ENCODE data around the gene DEPDC5.
A peak's percentile ranks its signal among the peaks of the same experiment; 100 is the strongest.
"Not testable (repeated sequence)": the region's sequence is repeated elsewhere in the genome, so short reads cannot be mapped to it uniquely, and the experiment has no call there.

Gene DEPDC5
- long read RNA-seq, full-length matches to known transcripts, result 3 of 14 reads
- long read RNA-seq, partial matches to known transcripts, result 3 of 14 reads
- long read RNA-seq, other reads (novel, unspliced or antisense), result 8 of 14 reads

DNA sequence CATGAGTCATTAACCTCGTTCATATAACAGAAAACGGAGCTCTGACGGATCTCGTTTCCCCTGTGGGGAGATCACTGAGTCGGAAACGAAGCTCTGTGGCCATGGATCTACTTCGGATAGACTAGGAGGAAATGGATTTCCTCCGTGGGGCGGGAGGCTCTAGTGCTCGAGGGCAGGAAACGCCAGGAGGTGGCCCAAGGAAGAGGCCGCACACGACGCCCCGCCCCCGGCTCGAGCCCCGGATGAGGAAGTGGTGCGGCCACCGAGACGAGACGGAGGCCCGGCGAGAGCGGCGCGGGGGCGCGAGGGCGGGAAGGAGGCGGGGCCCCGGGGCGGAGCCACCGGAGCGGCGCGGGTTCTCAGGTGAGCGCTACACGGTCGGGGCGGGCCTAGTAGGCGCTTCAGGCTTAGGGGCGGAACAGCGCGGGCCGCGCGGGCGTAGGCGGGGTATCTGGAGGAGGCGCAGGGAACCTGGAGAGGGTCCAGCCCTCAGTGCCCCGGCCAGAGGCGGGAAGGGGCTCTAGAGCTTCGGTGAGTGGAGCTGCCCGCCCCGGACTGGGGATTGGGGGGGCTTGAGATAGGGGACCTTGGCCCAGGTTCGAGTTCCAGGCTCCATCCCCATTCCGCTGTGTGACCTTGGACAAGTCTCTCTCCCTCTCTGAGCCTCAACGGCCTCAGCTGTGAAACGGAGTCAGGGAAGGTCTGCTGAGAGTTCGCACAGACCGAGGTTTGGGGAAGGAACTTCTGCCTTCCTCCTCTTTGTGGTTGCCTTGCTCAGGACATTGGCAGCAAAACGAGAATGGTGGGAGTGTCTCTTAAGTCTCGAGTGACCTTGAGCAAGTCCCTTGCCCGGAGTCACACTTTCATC, at the start of gene DEPDC5:
Gene DEPDC5 (plus strand): TSS at position 386 of the 868 bp plus-strand sequence. CDS start 903 bp downstream, outside the sequence.
- H3K4me3 ChIP-seq (replicated peaks; ENCODE audit: insufficient read depth, low read length), result peak within 1 kb of the TSS; percentile 86
- H3K27me3 ChIP-seq (ENCODE audit: insufficient read depth, poor library complexity, severe bottlenecking), result no peaks in the 10 kb centered on the region
- DNase-seq (ENCODE audit: low read depth in 1 of 2, low spot score in 1 of 2), result peak; percentile 93 to 95
- TF ChIP-seq, protein P1, sequence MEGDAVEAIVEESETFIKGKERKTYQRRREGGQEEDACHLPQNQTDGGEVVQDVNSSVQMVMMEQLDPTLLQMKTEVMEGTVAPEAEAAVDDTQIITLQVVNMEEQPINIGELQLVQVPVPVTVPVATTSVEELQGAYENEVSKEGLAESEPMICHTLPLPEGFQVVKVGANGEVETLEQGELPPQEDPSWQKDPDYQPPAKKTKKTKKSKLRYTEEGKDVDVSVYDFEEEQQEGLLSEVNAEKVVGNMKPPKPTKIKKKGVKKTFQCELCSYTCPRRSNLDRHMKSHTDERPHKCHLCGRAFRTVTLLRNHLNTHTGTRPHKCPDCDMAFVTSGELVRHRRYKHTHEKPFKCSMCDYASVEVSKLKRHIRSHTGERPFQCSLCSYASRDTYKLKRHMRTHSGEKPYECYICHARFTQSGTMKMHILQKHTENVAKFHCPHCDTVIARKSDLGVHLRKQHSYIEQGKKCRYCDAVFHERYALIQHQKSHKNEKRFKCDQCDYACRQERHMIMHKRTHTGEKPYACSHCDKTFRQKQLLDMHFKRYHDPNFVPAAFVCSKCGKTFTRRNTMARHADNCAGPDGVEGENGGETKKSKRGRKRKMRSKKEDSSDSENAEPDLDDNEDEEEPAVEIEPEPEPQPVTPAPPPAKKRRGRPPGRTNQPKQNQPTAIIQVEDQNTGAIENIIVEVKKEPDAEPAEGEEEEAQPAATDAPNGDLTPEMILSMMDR (IDR thresholded peaks at IDR 0.05; ENCODE audit: insufficient read depth, low read length), result no peak
- TF ChIP-seq POLR2AphosphoS5 (IDR thresholded peaks at IDR 0.05; ENCODE audit: low read depth) (peak; percentile 93), GABPA (IDR thresholded peaks at IDR 0.05; ENCODE audit: low read depth) (no peak), SPI1 (IDR thresholded peaks at IDR 0.05; ENCODE audit: borderline replicate concordance, low read depth) (peak; percentile 97)
- TF ChIP-seq, protein P2, sequence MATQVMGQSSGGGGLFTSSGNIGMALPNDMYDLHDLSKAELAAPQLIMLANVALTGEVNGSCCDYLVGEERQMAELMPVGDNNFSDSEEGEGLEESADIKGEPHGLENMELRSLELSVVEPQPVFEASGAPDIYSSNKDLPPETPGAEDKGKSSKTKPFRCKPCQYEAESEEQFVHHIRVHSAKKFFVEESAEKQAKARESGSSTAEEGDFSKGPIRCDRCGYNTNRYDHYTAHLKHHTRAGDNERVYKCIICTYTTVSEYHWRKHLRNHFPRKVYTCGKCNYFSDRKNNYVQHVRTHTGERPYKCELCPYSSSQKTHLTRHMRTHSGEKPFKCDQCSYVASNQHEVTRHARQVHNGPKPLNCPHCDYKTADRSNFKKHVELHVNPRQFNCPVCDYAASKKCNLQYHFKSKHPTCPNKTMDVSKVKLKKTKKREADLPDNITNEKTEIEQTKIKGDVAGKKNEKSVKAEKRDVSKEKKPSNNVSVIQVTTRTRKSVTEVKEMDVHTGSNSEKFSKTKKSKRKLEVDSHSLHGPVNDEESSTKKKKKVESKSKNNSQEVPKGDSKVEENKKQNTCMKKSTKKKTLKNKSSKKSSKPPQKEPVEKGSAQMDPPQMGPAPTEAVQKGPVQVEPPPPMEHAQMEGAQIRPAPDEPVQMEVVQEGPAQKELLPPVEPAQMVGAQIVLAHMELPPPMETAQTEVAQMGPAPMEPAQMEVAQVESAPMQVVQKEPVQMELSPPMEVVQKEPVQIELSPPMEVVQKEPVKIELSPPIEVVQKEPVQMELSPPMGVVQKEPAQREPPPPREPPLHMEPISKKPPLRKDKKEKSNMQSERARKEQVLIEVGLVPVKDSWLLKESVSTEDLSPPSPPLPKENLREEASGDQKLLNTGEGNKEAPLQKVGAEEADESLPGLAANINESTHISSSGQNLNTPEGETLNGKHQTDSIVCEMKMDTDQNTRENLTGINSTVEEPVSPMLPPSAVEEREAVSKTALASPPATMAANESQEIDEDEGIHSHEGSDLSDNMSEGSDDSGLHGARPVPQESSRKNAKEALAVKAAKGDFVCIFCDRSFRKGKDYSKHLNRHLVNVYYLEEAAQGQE (IDR thresholded peaks at IDR 0.05; ENCODE audit: insufficient replicate concordance, low read depth), result peak; percentile 66
- H3K27ac ChIP-seq (replicated peaks), result peak within 1 kb of the TSS; percentile 93

DNA sequence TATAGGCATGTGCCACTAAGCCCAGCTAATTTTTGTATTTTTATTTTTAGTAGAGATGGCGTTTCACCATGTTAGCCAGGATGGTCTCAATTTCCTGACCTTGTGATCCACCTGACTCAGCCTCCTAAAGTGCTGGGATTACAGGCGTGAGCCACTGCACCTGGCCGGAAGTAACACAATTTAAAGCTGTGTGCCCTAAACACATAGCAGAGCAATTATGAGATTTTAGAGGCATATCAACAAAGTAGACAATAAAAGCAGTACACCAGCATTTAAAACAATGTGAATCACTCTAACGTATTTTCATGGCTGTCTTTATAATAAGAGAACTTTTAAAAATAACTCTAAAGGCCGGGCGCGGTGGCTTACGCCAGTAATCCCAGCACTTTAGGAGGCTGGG, 46.3 kb upstream of the DEPDC5 start:
- DNase-seq (ENCODE audit: low read depth in 1 of 2, low spot score in 1 of 2), result no peak
- no peaks in the 10 kb centered on the region for H3K27me3 ChIP-seq (ENCODE audit: insufficient read depth, poor library complexity, severe bottlenecking)
- TF ChIP-seq, protein P1 (IDR thresholded peaks at IDR 0.05; ENCODE audit: insufficient read depth, low read length), result no peak
- TF ChIP-seq GABPA (IDR thresholded peaks at IDR 0.05; ENCODE audit: low read depth), result no peak
- TF ChIP-seq, protein P2 (IDR thresholded peaks at IDR 0.05; ENCODE audit: insufficient replicate concordance, low read depth), result no peak
- TF ChIP-seq POLR2AphosphoS5 (IDR thresholded peaks at IDR 0.05; ENCODE audit: low read depth), result no peak
- TF ChIP-seq SPI1 (IDR thresholded peaks at IDR 0.05; ENCODE audit: borderline replicate concordance, low read depth), result no peak
- no peak overlapping the region for H3K4me3 ChIP-seq (replicated peaks; ENCODE audit: insufficient read depth, low read length)
- no peak overlapping the region for H3K27ac ChIP-seq (replicated peaks)

DNA sequence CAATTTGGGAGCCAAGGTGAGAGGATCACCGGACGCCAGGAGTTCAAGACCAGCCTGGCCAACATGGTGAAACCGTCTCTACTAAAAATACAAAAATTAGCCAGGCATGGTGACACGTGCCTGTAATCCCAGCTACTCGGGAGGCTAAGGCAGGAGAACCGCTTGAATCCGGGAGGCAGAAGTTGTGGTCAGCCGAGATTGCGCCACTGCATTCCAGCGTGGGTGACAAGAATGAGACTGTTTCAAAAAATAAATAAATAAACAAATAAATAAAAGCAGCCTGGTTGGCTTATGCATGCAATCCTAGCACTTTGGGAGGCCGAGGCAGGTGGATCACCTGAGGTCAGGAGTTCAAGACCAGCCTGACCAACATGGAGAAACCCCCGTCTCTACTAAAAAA, 42.6 kb upstream of the DEPDC5 start:
- peak in 1 of 2 experiments; percentile 23 for DNase-seq (ENCODE audit: low read depth in 1 of 2, low spot score in 1 of 2)
- H3K27ac ChIP-seq (replicated peaks); H3K27me3 ChIP-seq (ENCODE audit: insufficient read depth, poor library complexity, severe bottlenecking); H3K4me3 ChIP-seq (replicated peaks; ENCODE audit: insufficient read depth, low read length): not testable (repeated sequence)

DNA sequence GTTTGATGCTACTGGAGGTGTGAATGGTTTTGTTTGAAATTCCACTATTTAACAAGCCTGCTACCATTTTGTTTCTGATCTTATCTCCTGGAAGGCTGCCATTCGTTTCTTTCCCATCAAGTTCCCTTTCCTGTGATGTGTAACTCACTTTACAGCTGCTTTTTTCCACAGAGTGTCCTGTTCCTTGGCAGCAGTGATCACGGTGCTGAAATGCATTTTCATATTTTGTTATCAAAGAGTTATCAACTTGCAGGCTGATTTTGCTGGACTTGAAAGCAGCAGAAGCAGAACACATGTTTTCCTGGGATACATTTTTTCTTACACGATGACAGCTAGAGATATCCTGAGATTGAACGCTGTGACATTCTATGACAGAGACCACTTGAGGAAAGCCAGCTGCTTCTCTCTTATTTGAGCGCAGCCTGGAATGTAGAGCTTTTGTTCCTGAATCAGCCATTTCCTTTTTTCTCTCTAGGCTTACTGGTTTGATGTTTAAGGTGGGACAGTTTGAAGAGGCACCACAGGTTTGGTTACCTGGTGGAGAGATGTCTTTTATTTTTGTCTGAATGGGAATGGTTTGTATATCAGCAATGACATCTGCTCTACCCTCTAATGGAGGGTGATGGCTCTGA, 38.6 kb upstream of the DEPDC5 start:
- Histone ChIP-seq H3K4me3 (replicated peaks; ENCODE audit: insufficient read depth, low read length) (no peak overlapping the region), H3K27me3 (ENCODE audit: insufficient read depth, poor library complexity, severe bottlenecking) (no peaks in the 10 kb centered on the region), H3K27ac (replicated peaks) (no peak overlapping the region)
- TF ChIP-seq GABPA (IDR thresholded peaks at IDR 0.05; ENCODE audit: low read depth), result no peak
- no peak for TF ChIP-seq SPI1 (IDR thresholded peaks at IDR 0.05; ENCODE audit: borderline replicate concordance, low read depth)
- TF ChIP-seq, protein P2 (IDR thresholded peaks at IDR 0.05; ENCODE audit: insufficient replicate concordance, low read depth), result no peak
- TF ChIP-seq, protein P1 (IDR thresholded peaks at IDR 0.05; ENCODE audit: insufficient read depth, low read length), result no peak
- no peak for TF ChIP-seq POLR2AphosphoS5 (IDR thresholded peaks at IDR 0.05; ENCODE audit: low read depth)
- DNase-seq (ENCODE audit: low read depth in 1 of 2, low spot score in 1 of 2), result no peak
